ENCODE data around the gene APLP2.
"Not testable (repeated sequence)": the region's sequence is repeated elsewhere in the genome, so short reads cannot be mapped to it uniquely, and the experiment has no call there.

The APLP2 gene

DNA sequence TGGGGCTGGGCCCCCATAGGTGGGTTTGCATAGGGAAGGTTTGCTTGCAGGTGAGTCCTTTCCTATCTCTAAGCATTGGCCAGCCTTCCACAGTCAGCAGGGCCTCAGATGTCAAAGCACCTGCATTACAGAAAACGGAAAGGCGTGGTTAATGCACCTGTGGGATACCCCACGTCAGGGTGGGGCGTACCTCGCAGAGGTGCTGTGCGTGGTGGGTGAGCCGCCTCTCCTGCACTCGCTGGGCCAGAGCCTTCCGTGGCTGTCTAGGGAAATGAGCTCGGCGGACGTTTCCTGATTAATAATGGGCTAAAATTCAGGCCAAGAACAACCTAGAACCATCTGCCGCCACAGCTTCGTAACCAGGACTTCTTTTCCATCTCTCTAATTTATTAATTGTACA is 122.2 kb downstream of the APLP2 start:
- no peak for DNase-seq (ENCODE audit: low spot score)
- Histone ChIP-seq H3K27ac (no peak overlapping the region), H3K4me3 (no peak overlapping the region)
- TF ChIP-seq CTCF (IDR thresholded peaks at IDR 0.05), result no peak

GRCh38 chr11:130192845-130193267 is 123.2 kb downstream of the APLP2 start:
- TF ChIP-seq CTCF (IDR thresholded peaks at IDR 0.05), result no peak
- no peak overlapping the region for H3K4me3 ChIP-seq
- H3K27ac ChIP-seq, result no peak overlapping the region
- no peak for DNase-seq (ENCODE audit: low spot score)

DNA sequence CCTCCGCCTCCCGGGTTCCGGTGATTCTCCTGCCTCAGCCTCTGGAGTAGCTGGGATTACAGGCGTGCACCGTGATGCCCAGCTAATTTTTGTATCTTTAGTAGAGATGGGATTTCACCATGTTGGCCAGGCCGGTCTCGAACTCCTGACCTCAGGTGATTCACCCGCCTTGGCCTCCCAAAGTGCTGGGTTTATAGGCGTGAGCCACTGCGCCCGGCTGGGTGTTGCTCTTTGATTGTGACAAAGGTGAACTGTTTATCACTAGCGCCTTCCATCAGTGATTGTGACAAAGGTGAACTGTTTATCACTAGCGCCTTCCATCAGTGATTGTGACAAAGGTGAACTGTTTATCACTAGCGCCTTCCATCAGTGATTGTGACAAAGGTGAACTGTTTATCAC is 123.9 kb downstream of the APLP2 start:
- H3K4me3 ChIP-seq; H3K27ac ChIP-seq; DNase-seq (ENCODE audit: low spot score): not testable (repeated sequence)
